ENCODE measurements around the gene TBXAS1.

TBXAS1 gene

GRCh38 chr7:140019606-140020005 lies 190.5 kb downstream of the TBXAS1 start:
- no peak for TF ChIP-seq CTCF (IDR thresholded peaks at IDR 0.05; ENCODE audit: borderline replicate concordance, control extremely low read depth, extremely low read depth, insufficient read depth, missing control alignments)
- no peak for DNase-seq (ENCODE audit: low spot score)
- in situ Hi-C loops (cut with MboI; ENCODE audit: low sequenced_read_pairs, unreplicated experiment): loop anchor here (25.0 kb wide), 1 partner anchor 532 kb away; the partner anchor contains the start of gene KLRG2

- in situ Hi-C loops (cut with MboI; ENCODE audit: low sequenced_read_pairs, unreplicated experiment): loop anchor here (25.0 kb wide), 1 partner anchor 534 kb away; the partner anchor contains the start of gene KLRG2
Measured at GRCh38 chr7:140021603-140022002, 192.5 kb downstream of the TBXAS1 start.

GRCh38 chr7:140022582-140023211 lies 193.6 kb downstream of the TBXAS1 start:
- in situ Hi-C loops (cut with MboI; ENCODE audit: low sequenced_read_pairs, unreplicated experiment): loop anchor here (25.0 kb wide), 1 partner anchor 535 kb away; the partner anchor contains the start of gene KLRG2
- no peak for TF ChIP-seq CTCF (IDR thresholded peaks at IDR 0.05; ENCODE audit: borderline replicate concordance, control extremely low read depth, extremely low read depth, insufficient read depth, missing control alignments)
- no peak for DNase-seq (ENCODE audit: low spot score)

More at GRCh38 chr7:140021603-140022002, 192.5 kb downstream of the TBXAS1 start:
- TF ChIP-seq CTCF (IDR thresholded peaks at IDR 0.05; ENCODE audit: borderline replicate concordance, control extremely low read depth, extremely low read depth, insufficient read depth, missing control alignments): no peak
- no peak for DNase-seq (ENCODE audit: low spot score)

- no peak for DNase-seq (ENCODE audit: low spot score)
- in situ Hi-C loops (cut with MboI; ENCODE audit: low sequenced_read_pairs, unreplicated experiment): loop anchor here (25.0 kb wide), 1 partner anchor 536 kb away; the partner anchor contains the start of gene KLRG2
- TF ChIP-seq CTCF (IDR thresholded peaks at IDR 0.05; ENCODE audit: borderline replicate concordance, control extremely low read depth, extremely low read depth, insufficient read depth, missing control alignments): no peak
Measured at GRCh38 chr7:140023728-140024127, 194.7 kb downstream of the TBXAS1 start.

GRCh38 chr7:140024585-140024984 lies 195.5 kb downstream of the TBXAS1 start:
- DNase-seq (ENCODE audit: low spot score): no peak
- in situ Hi-C loops (cut with MboI; ENCODE audit: low sequenced_read_pairs, unreplicated experiment): loop anchor here (25.0 kb wide), 1 partner anchor 537 kb away; the partner anchor contains the start of gene KLRG2
- no peak for TF ChIP-seq CTCF (IDR thresholded peaks at IDR 0.05; ENCODE audit: borderline replicate concordance, control extremely low read depth, extremely low read depth, insufficient read depth, missing control alignments)

GRCh38 chr7:140025241-140025640 lies 196.2 kb downstream of the TBXAS1 start:
- no peak for DNase-seq (ENCODE audit: low spot score)
- TF ChIP-seq CTCF (IDR thresholded peaks at IDR 0.05; ENCODE audit: borderline replicate concordance, control extremely low read depth, extremely low read depth, insufficient read depth, missing control alignments): no peak
- in situ Hi-C loops (cut with MboI; ENCODE audit: low sequenced_read_pairs, unreplicated experiment): no loop called here

Measured in GM13976 (cell line).